Measurements from ENCODE around the gene MPV17L2.
A peak's percentile ranks its signal among the peaks of the same experiment; 100 is the strongest.

Gene MPV17L2

GRCh38 chr19:18218600-18218999, 25.6 kb downstream of the MPV17L2 start:
- DNase-seq (ENCODE audit: low read depth), result no peak

GRCh38 chr19:18219911-18220631, 27.1 kb downstream of the MPV17L2 start:
- no peak for DNase-seq (ENCODE audit: low read depth)

- no peak for DNase-seq (ENCODE audit: low read depth)
Observed at GRCh38 chr19:18220632-18221275, 27.7 kb downstream of the MPV17L2 start.

- no peak for DNase-seq (ENCODE audit: low read depth)
Observed at GRCh38 chr19:18221815-18222725, 29.1 kb downstream of the MPV17L2 start.

- no peak for DNase-seq (ENCODE audit: low read depth)
Observed at GRCh38 chr19:18223860-18224524, 31.0 kb downstream of the MPV17L2 start.

GRCh38 chr19:18224525-18225354, 31.7 kb downstream of the MPV17L2 start:
- peak; percentile 97 for DNase-seq (ENCODE audit: low read depth)

- DNase-seq (ENCODE audit: low read depth), result no peak
Observed at GRCh38 chr19:18225355-18225701, 32.3 kb downstream of the MPV17L2 start.

- peak; percentile 26 for DNase-seq (ENCODE audit: low read depth)
Observed at GRCh38 chr19:18225702-18226468, 32.9 kb downstream of the MPV17L2 start, which contains the start of gene PDE4C. Gene PDE4C (minus strand): TSS chr19:18226438. CDS start chr19:18226415, 23 bp downstream.

- DNase-seq (ENCODE audit: low read depth), result no peak
Observed at GRCh38 chr19:18226956-18227780, 34.1 kb downstream of the MPV17L2 start.

- DNase-seq (ENCODE audit: low read depth), result no peak
Observed at GRCh38 chr19:18227781-18228271, 34.8 kb downstream of the MPV17L2 start.

GRCh38 chr19:18229474-18229873, 36.5 kb downstream of the MPV17L2 start:
- no peak for DNase-seq (ENCODE audit: low read depth)

- DNase-seq (ENCODE audit: low read depth), result no peak
Observed at GRCh38 chr19:18229915-18230314, 36.9 kb downstream of the MPV17L2 start.

- no peak for DNase-seq (ENCODE audit: low read depth)
Observed at GRCh38 chr19:18230941-18231734, 38.1 kb downstream of the MPV17L2 start.

GRCh38 chr19:18231775-18232174, 38.8 kb downstream of the MPV17L2 start:
- DNase-seq (ENCODE audit: low read depth), result no peak

GRCh38 chr19:18232540-18233223, 39.7 kb downstream of the MPV17L2 start:
- DNase-seq (ENCODE audit: low read depth), result no peak

- DNase-seq (ENCODE audit: low read depth), result peak; percentile 55
Observed at GRCh38 chr19:18233224-18233825, 40.3 kb downstream of the MPV17L2 start.

- DNase-seq (ENCODE audit: low read depth), result no peak
Observed at GRCh38 chr19:18234194-18234593, 41.2 kb downstream of the MPV17L2 start.
